Astrocyte (in vitro differentiated cells and primary cell): ENCODE measurements around the gene ADAMTS3. TPM values are rescaled to one million over a fixed set of nuclear protein-coding genes. Genes with fewer than 3 reads are reported as not detected.

ENCODE experiments used
- DNase-seq: peaks from one replicate; pipeline ENCODE4 v3.0.0-alpha.2; 2010; ENCODE audit warnings: low read depth
- FAIRE-seq: peaks from 2 replicates; lab custom pipeline; 2011; peaks lifted over from hg19 to GRCh38; lab: Jason Lieb, UNC
- H2AFZ ChIP-seq: 2 replicates; pipeline ENCODE4 v1.6.0; 2012; ENCODE audit warnings: low read depth, low read length, inconsistent platforms
- H3K27ac ChIP-seq: 2 replicates; pipeline ENCODE4 v1.5.1; 2011; ENCODE audit warnings: low read depth, low read length, inconsistent platforms
- H3K27me3 ChIP-seq: 2 replicates; pipeline ENCODE4 v1.6.0; 2011; ENCODE audit warnings: low read length, inconsistent platforms; ENCODE audit not compliant: insufficient read depth
- H3K36me3 ChIP-seq: 2 replicates; pipeline ENCODE4 v1.5.1; 2011; ENCODE audit warnings: low read length, inconsistent platforms; ENCODE audit not compliant: insufficient read depth
- H3K4me1 ChIP-seq: 2 replicates; pipeline ENCODE4 v1.5.1; 2011; ENCODE audit warnings: low read length, inconsistent platforms; ENCODE audit not compliant: insufficient read depth
- H3K4me2 ChIP-seq: 2 replicates; pipeline ENCODE4 v1.6.0; 2012; ENCODE audit warnings: low read length, inconsistent platforms
- H3K4me3 ChIP-seq: 2 replicates; pipeline ENCODE4 v1.5.1; 2011; ENCODE audit warnings: low read depth, mild to moderate bottlenecking, low read length, inconsistent platforms; ENCODE audit not compliant: insufficient read depth
- H3K79me2 ChIP-seq: 2 replicates; pipeline ENCODE4 v1.6.0; 2012; ENCODE audit warnings: mild to moderate bottlenecking, low read length, inconsistent platforms; ENCODE audit not compliant: insufficient read depth
- H3K9ac ChIP-seq: 2 replicates; pipeline ENCODE4 v1.6.0; 2012; ENCODE audit warnings: mild to moderate bottlenecking, low read length, inconsistent platforms
- H3K9me3 ChIP-seq: 2 replicates; pipeline ENCODE4 v1.5.1; 2012; ENCODE audit warnings: low read depth, mild to moderate bottlenecking, low read length, inconsistent platforms; ENCODE audit not compliant: insufficient read depth
- H4K20me1 ChIP-seq: 2 replicates; pipeline ENCODE4 v1.6.0; 2012; ENCODE audit warnings: low read length, inconsistent platforms; ENCODE audit not compliant: insufficient read depth
- H3K27ac Mint-ChIP-seq: one replicate; pipeline ENCODE4 v1.8.0; 2021; ENCODE audit warnings: mild to moderate bottlenecking, mixed read lengths; ENCODE audit not compliant: unreplicated experiment
- H3K27me3 Mint-ChIP-seq: one replicate; pipeline ENCODE4 v1.8.0; 2021; ENCODE audit warnings: low read depth, mixed read lengths; ENCODE audit not compliant: unreplicated experiment
- H3K36me3 Mint-ChIP-seq: one replicate; pipeline ENCODE4 v1.8.0; 2021; ENCODE audit warnings: low read depth, mixed read lengths; ENCODE audit not compliant: unreplicated experiment
- H3K4me1 Mint-ChIP-seq: one replicate; pipeline ENCODE4 v1.8.0; 2021; ENCODE audit warnings: low read depth, mixed read lengths; ENCODE audit not compliant: unreplicated experiment
- H3K4me3 Mint-ChIP-seq: one replicate; pipeline ENCODE4 v1.8.0; 2021; ENCODE audit warnings: mild to moderate bottlenecking, moderate library complexity, mixed read lengths; ENCODE audit not compliant: unreplicated experiment
- H3K9me3 Mint-ChIP-seq: one replicate; pipeline ENCODE4 v1.8.0; 2021; ENCODE audit warnings: mild to moderate bottlenecking, mixed read lengths; ENCODE audit not compliant: unreplicated experiment
- EZH2 ChIP-seq: IDR thresholded peaks from 2 replicates; pipeline ENCODE4 v1.6.1; 2012; ENCODE audit warnings: mild to moderate bottlenecking, low read length, inconsistent platforms; ENCODE audit not compliant: insufficient read depth
- total RNA-seq: library from RNA; stranded (reverse); gene quantifications from 2 replicates; pipeline ENCODE4 v1.2.1, GENCODE V29; 2021
- TF ChIP-seq, protein P1 (sequence below): IDR thresholded peaks from 2 replicates; pipeline ENCODE4 v1.5.1; 2011; ENCODE audit warnings: low read depth, mild to moderate bottlenecking, inconsistent platforms, low read length, moderate library complexity; ENCODE audit not compliant: insufficient read depth

Gene ADAMTS3
- total RNA-seq, 1 donor from 2014 or later, result 4.2 TPM

DNA sequence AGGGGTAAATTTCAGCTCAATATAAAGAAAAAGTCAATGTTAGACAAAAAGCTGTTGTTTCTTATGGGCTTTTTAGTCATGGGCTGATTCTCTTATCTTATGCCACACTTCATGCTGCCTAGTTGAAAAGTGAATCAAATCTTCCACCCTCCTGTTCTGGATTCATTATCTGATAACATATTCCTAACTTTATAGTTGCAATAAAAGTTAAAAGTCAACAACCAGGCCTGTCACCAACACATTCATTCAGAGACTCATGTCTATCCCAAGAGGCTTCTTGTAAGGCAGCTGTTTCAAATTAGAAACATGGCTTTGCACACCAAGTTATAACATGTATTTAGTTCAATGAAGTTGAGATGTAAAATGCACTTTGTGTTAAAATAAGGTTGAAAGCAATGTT lies 243.8 kb downstream of the ADAMTS3 start:
- H3K79me2 ChIP-seq, result no peaks in the 10 kb centered on the region
- no peak overlapping the region for H3K4me3 ChIP-seq
- no peaks in the 10 kb centered on the region for H3K4me1 ChIP-seq
- H3K9me3 ChIP-seq, result no peaks in the 10 kb centered on the region
- Mint-ChIP-seq H3K9me3 (no peaks in the 10 kb centered on the region), H3K27ac (no peak overlapping the region), H3K4me3 (no peak overlapping the region), H3K4me1 (no peaks in the 10 kb centered on the region), H3K36me3 (no peaks in the 10 kb centered on the region), H3K27me3 (no peaks in the 10 kb centered on the region)
- H3K27me3 ChIP-seq, result no peaks in the 10 kb centered on the region
- H3K27ac ChIP-seq, result no peak overlapping the region
- no peaks in the 10 kb centered on the region for H3K36me3 ChIP-seq
- DNase-seq (no peak), FAIRE-seq (no peak)
- H4K20me1 ChIP-seq, result no peaks in the 10 kb centered on the region
- no peak overlapping the region for H3K4me2 ChIP-seq
- no peak for TF ChIP-seq EZH2
- TF ChIP-seq, protein P1, sequence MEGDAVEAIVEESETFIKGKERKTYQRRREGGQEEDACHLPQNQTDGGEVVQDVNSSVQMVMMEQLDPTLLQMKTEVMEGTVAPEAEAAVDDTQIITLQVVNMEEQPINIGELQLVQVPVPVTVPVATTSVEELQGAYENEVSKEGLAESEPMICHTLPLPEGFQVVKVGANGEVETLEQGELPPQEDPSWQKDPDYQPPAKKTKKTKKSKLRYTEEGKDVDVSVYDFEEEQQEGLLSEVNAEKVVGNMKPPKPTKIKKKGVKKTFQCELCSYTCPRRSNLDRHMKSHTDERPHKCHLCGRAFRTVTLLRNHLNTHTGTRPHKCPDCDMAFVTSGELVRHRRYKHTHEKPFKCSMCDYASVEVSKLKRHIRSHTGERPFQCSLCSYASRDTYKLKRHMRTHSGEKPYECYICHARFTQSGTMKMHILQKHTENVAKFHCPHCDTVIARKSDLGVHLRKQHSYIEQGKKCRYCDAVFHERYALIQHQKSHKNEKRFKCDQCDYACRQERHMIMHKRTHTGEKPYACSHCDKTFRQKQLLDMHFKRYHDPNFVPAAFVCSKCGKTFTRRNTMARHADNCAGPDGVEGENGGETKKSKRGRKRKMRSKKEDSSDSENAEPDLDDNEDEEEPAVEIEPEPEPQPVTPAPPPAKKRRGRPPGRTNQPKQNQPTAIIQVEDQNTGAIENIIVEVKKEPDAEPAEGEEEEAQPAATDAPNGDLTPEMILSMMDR, result no peak
- H3K9ac ChIP-seq, result no peak overlapping the region
- no peak overlapping the region for H2AFZ ChIP-seq

DNA sequence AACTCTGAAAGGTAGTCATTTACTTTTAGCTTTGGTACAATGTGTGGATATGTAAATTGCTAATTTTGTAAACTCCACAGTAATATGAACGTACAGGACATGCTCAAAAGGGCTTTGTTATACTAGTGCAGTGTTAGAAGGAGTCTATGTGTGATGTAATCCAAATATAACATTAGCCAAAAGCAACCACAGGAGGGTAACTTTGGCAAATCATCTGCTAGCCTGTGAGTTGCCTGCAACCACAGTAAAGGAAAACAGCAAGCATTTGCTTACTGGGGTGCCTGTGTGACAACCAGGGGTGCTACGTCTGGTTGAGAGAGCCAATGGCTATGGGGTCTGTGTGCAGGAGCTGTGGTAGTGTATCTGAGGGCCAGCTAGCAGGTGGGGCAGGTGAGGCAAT lies 245.8 kb downstream of the ADAMTS3 start:
- no peaks in the 10 kb centered on the region for H3K27me3 Mint-ChIP-seq
- no peaks in the 10 kb centered on the region for H3K36me3 Mint-ChIP-seq
- H3K4me3 ChIP-seq, result no peak overlapping the region
- FAIRE-seq, result no peak
- H3K79me2 ChIP-seq, result no peaks in the 10 kb centered on the region
- no peak overlapping the region for H3K9ac ChIP-seq
- H3K4me1 ChIP-seq, result peaks cover 15% of the 10 kb centered on the region
- no peaks in the 10 kb centered on the region for H3K36me3 ChIP-seq
- peaks cover 5% of the 10 kb centered on the region for H3K4me1 Mint-ChIP-seq
- H2AFZ ChIP-seq, result no peak overlapping the region
- no peaks in the 10 kb centered on the region for H3K27me3 ChIP-seq
- peak; percentile 22 for DNase-seq
- H4K20me1 ChIP-seq, result no peaks in the 10 kb centered on the region
- no peaks in the 10 kb centered on the region for H3K9me3 ChIP-seq
- H3K9me3 Mint-ChIP-seq, result no peaks in the 10 kb centered on the region
- no peak overlapping the region for H3K27ac Mint-ChIP-seq
- no peak overlapping the region for H3K4me3 Mint-ChIP-seq
- H3K27ac ChIP-seq, result no peak overlapping the region
- no peak overlapping the region for H3K4me2 ChIP-seq
- TF ChIP-seq, protein P1, result no peak
- TF ChIP-seq EZH2, result no peak

GRCh38 chr4:72320223-72320948 lies 248.6 kb downstream of the ADAMTS3 start:
- no peak overlapping the region for H3K9ac ChIP-seq
- H3K27ac ChIP-seq, result peak overlapping the region; percentile 52
- no peak overlapping the region for H3K4me3 Mint-ChIP-seq
- H3K79me2 ChIP-seq, result no peaks in the 10 kb centered on the region
- no peak overlapping the region for H2AFZ ChIP-seq
- no peaks in the 10 kb centered on the region for H3K9me3 Mint-ChIP-seq
- no peaks in the 10 kb centered on the region for H3K36me3 ChIP-seq
- no peak overlapping the region for H3K4me3 ChIP-seq
- H4K20me1 ChIP-seq, result no peaks in the 10 kb centered on the region
- H3K4me1 Mint-ChIP-seq, result peaks cover 5% of the 10 kb centered on the region
- no peak for FAIRE-seq
- DNase-seq, result no peak
- H3K27me3 Mint-ChIP-seq, result no peaks in the 10 kb centered on the region
- no peaks in the 10 kb centered on the region for H3K36me3 Mint-ChIP-seq
- H3K9me3 ChIP-seq, result no peaks in the 10 kb centered on the region
- H3K27me3 ChIP-seq, result no peaks in the 10 kb centered on the region
- H3K4me1 ChIP-seq, result peaks cover 15% of the 10 kb centered on the region
- no peak overlapping the region for H3K27ac Mint-ChIP-seq
- TF ChIP-seq, protein P1, result no peak
- TF ChIP-seq EZH2, result no peak
- H3K4me2 ChIP-seq, result peak overlapping the region; percentile 75
